ENCODE results near the gene CEND1. TPM values are rescaled to one million over a fixed set of nuclear protein-coding genes. Genes with fewer than 3 reads are reported as not detected.

Gene CEND1
- total and polyA plus RNA-seq, 2 of the 13 experiments (the other 11 are each of a cell fraction or from before 2014, with no cell fraction given) = not detected

GRCh38 chr11:832529-833113 is 42.7 kb upstream of the CEND1 start, which contains the start of gene CD151 (continued):
- TF ChIP-seq, protein P1, sequence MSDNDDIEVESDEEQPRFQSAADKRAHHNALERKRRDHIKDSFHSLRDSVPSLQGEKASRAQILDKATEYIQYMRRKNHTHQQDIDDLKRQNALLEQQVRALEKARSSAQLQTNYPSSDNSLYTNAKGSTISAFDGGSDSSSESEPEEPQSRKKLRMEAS (IDR thresholded peaks at IDR 0.05) = peak; percentile 16
- TF ChIP-seq ZSCAN29 (CRISPR knock-in tag; conservative IDR thresholded peaks at IDR 0.05) (no peak), CBX1 (IDR thresholded peaks at IDR 0.05; ENCODE audit: low read depth) (no peak), RXRA (CRISPR knock-in tag; IDR thresholded peaks at IDR 0.05) (no peak), SALL1 (CRISPR knock-in tag; IDR thresholded peaks at IDR 0.05) (peak; percentile 19; the same call in 1 of the 2 replicates), BRF2 (CRISPR knock-in tag; IDR thresholded peaks at IDR 0.05) (no peak), PAWR (CRISPR knock-in tag; IDR thresholded peaks at IDR 0.05; ENCODE audit: borderline replicate concordance) (no peak), GLI4 (CRISPR knock-in tag; IDR thresholded peaks at IDR 0.05; ENCODE audit: borderline replicate concordance) (no peak), ZNF557 (CRISPR knock-in tag; IDR thresholded peaks at IDR 0.05) (no peak), PHF8 (CRISPR knock-in tag; IDR thresholded peaks at IDR 0.05) (peak; percentile 62), SP5 (CRISPR knock-in tag; IDR thresholded peaks at IDR 0.05; ENCODE audit: borderline replicate concordance, low read depth) (no peak), ZNF674 (CRISPR knock-in tag; IDR thresholded peaks at IDR 0.05; ENCODE audit: low read depth) (no peak), RAD21 (CRISPR knock-in tag; IDR thresholded peaks at IDR 0.05) (0 out of 2 replicates have a peak, but pooled peaks have one; percentile 18), ZC3H4 (CRISPR knock-in tag; IDR thresholded peaks at IDR 0.05; ENCODE audit: borderline replicate concordance) (no peak), NFIC (IDR thresholded peaks at IDR 0.05; ENCODE audit: low read length) (no peak), NR2C2 (CRISPR knock-in tag; IDR thresholded peaks at IDR 0.05; ENCODE audit: borderline replicate concordance) (no peak), TBP (CRISPR knock-in tag; IDR thresholded peaks at IDR 0.05) (no peak), RBFOX2 (IDR thresholded peaks at IDR 0.05; ENCODE audit: low read depth, low read length) (peak; percentile 51; the same call in 1 of the 2 replicates), KDM1A (CRISPR knock-in tag; IDR thresholded peaks at IDR 0.05) (no peak), HDAC1 (CRISPR knock-in tag; IDR thresholded peaks at IDR 0.05) (peak; percentile 13; the same call in 1 of the 2 replicates), BCLAF1 (IDR thresholded peaks at IDR 0.05) (no peak)
- TF ChIP-seq, protein P2, sequence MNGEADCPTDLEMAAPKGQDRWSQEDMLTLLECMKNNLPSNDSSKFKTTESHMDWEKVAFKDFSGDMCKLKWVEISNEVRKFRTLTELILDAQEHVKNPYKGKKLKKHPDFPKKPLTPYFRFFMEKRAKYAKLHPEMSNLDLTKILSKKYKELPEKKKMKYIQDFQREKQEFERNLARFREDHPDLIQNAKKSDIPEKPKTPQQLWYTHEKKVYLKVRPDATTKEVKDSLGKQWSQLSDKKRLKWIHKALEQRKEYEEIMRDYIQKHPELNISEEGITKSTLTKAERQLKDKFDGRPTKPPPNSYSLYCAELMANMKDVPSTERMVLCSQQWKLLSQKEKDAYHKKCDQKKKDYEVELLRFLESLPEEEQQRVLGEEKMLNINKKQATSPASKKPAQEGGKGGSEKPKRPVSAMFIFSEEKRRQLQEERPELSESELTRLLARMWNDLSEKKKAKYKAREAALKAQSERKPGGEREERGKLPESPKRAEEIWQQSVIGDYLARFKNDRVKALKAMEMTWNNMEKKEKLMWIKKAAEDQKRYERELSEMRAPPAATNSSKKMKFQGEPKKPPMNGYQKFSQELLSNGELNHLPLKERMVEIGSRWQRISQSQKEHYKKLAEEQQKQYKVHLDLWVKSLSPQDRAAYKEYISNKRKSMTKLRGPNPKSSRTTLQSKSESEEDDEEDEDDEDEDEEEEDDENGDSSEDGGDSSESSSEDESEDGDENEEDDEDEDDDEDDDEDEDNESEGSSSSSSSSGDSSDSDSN (CRISPR knock-in tag; IDR thresholded peaks at IDR 0.05) = peak; percentile 53; the same call in 1 of the 2 replicates
- TF ChIP-seq, protein P3, sequence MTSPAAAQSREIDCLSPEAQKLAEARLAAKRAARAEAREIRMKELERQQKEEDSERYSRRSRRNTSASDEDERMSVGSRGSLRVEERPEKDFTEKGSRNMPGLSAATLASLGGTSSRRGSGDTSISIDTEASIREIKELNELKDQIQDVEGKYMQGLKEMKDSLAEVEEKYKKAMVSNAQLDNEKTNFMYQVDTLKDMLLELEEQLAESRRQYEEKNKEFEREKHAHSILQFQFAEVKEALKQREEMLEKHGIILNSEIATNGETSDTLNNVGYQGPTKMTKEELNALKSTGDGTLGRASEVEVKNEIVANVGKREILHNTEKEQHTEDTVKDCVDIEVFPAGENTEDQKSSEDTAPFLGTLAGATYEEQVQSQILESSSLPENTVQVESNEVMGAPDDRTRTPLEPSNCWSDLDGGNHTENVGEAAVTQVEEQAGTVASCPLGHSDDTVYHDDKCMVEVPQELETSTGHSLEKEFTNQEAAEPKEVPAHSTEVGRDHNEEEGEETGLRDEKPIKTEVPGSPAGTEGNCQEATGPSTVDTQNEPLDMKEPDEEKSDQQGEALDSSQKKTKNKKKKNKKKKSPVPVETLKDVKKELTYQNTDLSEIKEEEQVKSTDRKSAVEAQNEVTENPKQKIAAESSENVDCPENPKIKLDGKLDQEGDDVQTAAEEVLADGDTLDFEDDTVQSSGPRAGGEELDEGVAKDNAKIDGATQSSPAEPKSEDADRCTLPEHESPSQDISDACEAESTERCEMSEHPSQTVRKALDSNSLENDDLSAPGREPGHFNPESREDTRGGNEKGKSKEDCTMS (CRISPR knock-in tag; conservative IDR thresholded peaks at IDR 0.05) = no peak

Data from HepG2 (cell line).